HCT116 (cell line): ENCODE measurements around the gene MRRF.

Experiments
- CEBPB ChIP-seq: IDR thresholded peaks from 2 replicates; pipeline ENCODE4 v1.6.1; 2012; ENCODE audit warnings: low read depth
- EZH2phosphoT487 ChIP-seq: fragments of 200-600 bp; IDR thresholded peaks from 2 replicates; pipeline ENCODE4 v1.6.1; 2018; ENCODE audit warnings: antibody characterized with exemption, borderline replicate concordance
- POLR2A ChIP-seq: IDR thresholded peaks from 2 replicates; pipeline ENCODE4 v1.7.0; 2011; ENCODE audit warnings: borderline replicate concordance; ENCODE audit not compliant: insufficient read depth, insufficient read length; ENCODE audit errors: extremely low read depth
- POLR2AphosphoS5 ChIP-seq: IDR thresholded peaks from 2 replicates; pipeline ENCODE4 v1.6.1; 2011; ENCODE audit warnings: mild to moderate bottlenecking, low read depth, low read length, moderate library complexity
- RAD21 ChIP-seq: IDR thresholded peaks from 2 replicates; pipeline ENCODE4 v1.6.1; 2012; ENCODE audit warnings: low read depth, mild to moderate bottlenecking
- TCF7L2 ChIP-seq: IDR thresholded peaks from 2 replicates; pipeline ENCODE4 v1.7.0; 2011; ENCODE audit warnings: borderline replicate concordance, inconsistent platforms; ENCODE audit not compliant: insufficient read depth, insufficient read length; ENCODE audit errors: extremely low read depth
- TF ChIP-seq, protein P1 (sequence below): IDR thresholded peaks from 2 replicates; pipeline ENCODE4 v1.6.1; 2012
- TF ChIP-seq, protein P2 (sequence below), 3 experiments: fragments of 200-600 bp in 1 of 3; sonication (generic) in 1 of 3; IDR thresholded peaks in 2 of 3; conservative IDR thresholded peaks in 1 of 3; 2 replicates each; pipeline ENCODE4 v1.5.1; 2012 to 2017; ENCODE audit warnings: low read depth in 2 of 3, low read length in 2 of 3, antibody characterized with exemption in 1 of 3, borderline replicate concordance in 1 of 3, control low read depth in 1 of 3, mild to moderate bottlenecking in 1 of 3, mixed read lengths in 1 of 3, mixed run types in 1 of 3, moderate library complexity in 1 of 3; ENCODE audit not compliant: insufficient read depth in 1 of 3
- TF ChIP-seq, protein P3 (sequence below): IDR thresholded peaks from 2 replicates; pipeline ENCODE4 v1.6.1; 2012; ENCODE audit warnings: low read depth

DNA sequence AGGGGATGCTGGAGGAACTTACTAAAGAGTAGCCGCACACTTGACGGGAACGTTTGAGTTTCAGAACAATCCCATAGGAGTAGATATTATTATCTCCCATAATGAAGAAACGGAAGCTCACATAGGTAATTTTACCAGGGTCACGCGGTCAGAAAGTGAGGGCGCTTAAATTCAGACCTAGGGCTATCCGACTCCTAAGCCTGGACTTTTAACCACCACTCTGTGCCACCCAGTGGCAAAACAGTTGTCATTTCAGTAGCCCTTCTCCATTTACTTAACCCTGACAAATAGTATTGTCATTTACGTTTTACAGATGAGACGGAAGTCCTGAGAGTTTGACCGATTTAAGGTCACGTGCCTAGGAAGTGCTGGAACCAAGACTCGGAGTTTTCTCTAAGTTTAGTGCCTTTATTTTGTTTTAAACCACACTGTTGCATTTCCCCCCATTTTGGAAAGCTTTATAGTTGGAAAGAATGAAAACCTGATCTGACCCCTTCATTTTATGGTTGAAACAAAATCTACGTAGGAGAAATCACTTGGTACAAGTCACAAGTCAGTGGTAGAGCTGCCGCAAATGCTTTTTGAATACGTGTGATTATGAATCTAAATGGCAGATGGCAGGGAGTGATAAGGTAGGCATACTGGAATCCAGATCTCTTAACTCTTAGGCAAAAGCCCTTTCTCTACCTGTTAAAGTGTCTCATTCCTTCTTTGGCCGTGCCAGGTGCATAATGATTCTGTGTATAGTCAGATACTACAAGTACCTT, 650 bp downstream of the MRRF start:
- TF ChIP-seq, protein P1, sequence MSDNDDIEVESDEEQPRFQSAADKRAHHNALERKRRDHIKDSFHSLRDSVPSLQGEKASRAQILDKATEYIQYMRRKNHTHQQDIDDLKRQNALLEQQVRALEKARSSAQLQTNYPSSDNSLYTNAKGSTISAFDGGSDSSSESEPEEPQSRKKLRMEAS, result no peak; the same call in 1 of the 2 replicates
- TF ChIP-seq, protein P2, sequence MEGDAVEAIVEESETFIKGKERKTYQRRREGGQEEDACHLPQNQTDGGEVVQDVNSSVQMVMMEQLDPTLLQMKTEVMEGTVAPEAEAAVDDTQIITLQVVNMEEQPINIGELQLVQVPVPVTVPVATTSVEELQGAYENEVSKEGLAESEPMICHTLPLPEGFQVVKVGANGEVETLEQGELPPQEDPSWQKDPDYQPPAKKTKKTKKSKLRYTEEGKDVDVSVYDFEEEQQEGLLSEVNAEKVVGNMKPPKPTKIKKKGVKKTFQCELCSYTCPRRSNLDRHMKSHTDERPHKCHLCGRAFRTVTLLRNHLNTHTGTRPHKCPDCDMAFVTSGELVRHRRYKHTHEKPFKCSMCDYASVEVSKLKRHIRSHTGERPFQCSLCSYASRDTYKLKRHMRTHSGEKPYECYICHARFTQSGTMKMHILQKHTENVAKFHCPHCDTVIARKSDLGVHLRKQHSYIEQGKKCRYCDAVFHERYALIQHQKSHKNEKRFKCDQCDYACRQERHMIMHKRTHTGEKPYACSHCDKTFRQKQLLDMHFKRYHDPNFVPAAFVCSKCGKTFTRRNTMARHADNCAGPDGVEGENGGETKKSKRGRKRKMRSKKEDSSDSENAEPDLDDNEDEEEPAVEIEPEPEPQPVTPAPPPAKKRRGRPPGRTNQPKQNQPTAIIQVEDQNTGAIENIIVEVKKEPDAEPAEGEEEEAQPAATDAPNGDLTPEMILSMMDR (IDR thresholded peaks at IDR 0.05 in 2 of 3, conservative IDR thresholded peaks at IDR 0.05 in 1 of 3; ENCODE audit: borderline replicate concordance in 1 of 3, insufficient read depth in 1 of 3, low read depth in 2 of 3, low read length in 2 of 3), result no peak
- TF ChIP-seq, protein P3, sequence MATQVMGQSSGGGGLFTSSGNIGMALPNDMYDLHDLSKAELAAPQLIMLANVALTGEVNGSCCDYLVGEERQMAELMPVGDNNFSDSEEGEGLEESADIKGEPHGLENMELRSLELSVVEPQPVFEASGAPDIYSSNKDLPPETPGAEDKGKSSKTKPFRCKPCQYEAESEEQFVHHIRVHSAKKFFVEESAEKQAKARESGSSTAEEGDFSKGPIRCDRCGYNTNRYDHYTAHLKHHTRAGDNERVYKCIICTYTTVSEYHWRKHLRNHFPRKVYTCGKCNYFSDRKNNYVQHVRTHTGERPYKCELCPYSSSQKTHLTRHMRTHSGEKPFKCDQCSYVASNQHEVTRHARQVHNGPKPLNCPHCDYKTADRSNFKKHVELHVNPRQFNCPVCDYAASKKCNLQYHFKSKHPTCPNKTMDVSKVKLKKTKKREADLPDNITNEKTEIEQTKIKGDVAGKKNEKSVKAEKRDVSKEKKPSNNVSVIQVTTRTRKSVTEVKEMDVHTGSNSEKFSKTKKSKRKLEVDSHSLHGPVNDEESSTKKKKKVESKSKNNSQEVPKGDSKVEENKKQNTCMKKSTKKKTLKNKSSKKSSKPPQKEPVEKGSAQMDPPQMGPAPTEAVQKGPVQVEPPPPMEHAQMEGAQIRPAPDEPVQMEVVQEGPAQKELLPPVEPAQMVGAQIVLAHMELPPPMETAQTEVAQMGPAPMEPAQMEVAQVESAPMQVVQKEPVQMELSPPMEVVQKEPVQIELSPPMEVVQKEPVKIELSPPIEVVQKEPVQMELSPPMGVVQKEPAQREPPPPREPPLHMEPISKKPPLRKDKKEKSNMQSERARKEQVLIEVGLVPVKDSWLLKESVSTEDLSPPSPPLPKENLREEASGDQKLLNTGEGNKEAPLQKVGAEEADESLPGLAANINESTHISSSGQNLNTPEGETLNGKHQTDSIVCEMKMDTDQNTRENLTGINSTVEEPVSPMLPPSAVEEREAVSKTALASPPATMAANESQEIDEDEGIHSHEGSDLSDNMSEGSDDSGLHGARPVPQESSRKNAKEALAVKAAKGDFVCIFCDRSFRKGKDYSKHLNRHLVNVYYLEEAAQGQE, result no peak
- no peak for TF ChIP-seq RAD21
- no peak for TF ChIP-seq CEBPB
- TF ChIP-seq EZH2phosphoT487, result no peak
- no peak for TF ChIP-seq POLR2AphosphoS5
- no peak for TF ChIP-seq POLR2A
- no peak for TF ChIP-seq TCF7L2
